TTC549 (cell line): ENCODE results near the gene MESP2.

Source experiments
- FAIRE-seq: peaks from 2 replicates; lab custom pipeline; 2012; peaks lifted over from hg19 to GRCh38; lab: Jason Lieb, UNC

The MESP2 gene

DNA sequence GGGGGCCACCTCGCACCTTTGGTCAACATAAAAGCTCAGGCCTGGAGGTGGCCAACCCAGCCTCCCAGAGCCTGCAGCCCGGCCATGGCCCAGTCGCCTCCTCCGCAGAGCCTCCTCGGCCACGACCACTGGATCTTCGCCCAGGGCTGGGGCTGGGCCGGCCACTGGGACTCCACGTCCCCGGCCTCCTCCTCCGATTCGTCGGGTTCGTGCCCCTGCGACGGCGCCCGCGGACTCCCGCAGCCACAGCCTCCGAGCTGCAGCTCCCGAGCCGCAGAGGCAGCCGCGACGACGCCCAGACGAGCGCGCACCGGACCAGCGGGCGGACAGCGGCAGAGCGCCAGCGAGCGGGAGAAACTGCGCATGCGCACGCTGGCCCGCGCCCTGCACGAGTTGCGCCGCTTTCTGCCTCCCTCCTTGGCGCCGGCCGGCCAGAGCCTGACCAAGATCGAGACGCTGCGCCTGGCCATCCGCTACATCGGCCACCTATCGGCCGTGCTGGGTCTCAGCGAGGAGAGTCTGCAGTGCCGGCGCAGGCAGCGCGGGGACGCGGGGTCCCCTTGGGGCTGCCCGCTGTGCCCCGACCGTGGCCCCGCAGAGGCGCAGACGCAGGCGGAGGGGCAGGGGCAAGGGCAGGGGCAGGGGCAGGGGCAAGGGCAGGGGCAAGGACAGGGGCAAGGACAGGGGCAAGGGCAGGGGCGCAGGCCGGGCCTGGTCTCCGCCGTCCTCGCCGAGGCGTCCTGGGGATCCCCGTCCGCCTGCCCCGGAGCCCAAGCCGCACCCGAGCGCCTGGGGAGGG, at the start of gene MESP2:
MESP2 (plus strand) TSS at position 59 of the 799 bp plus-strand sequence; CDS start at position 85, 26 bp downstream.
- no peak for FAIRE-seq

GRCh38 chr15:89728254-89728653, 47.9 kb upstream of the MESP2 start:
- FAIRE-seq = no peak

DNA sequence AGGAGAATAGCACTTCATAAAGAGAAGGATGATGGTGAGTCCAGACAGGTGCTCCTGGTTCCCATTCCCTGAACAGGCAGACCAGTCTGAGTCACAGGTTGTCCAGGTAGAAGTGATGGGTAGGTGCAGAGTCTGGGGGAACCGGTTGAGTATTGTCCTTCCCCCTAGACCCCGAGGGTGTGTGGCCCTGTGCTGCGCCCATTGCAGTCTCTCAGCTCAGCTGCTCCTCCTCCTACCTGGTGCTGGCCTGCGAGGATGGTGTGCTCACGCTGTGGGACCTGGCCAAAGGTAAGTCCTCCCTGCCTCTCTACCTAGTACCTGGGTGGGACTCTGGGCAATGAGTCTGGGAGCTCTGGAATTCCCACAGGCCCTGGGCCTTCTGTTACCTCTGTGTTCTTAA, 44.9 kb upstream of the MESP2 start:
- FAIRE-seq = no peak

DNA sequence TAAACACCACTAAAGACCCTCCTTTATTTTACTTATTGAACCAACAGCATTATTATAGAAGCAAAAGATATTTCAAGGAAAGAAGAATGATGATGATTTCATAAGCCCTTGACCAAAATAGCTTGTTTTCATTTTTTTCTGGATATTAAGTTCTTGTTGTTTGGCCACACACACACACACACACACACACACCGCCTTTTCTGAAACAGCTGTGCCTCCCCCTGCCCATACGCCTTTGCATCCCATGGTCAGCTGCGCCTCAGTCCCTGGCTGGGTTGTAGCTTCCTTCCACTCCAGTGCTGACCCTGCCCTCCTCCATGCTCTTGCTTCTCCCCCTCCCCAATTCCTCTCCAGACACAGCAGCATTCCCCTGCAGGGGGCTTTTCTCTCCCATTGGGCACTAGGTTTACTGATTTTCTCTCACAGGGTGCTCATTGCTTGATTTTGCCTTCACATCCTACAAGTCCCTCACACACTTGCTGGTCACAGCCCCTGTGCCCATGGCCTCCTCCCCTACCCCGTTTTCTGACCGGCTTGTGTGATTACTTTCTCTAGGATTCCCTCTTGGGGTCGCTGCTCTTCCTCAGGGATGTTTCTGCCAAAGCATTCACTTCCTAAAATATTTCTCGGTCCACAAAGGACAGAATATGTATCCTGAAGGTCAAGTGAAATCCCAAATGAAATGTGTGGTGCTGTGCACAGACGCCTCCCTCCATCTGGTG, 43.5 kb upstream of the MESP2 start:
- FAIRE-seq = no peak

- no peak for FAIRE-seq
These were observed 40.4 kb upstream of the MESP2 start for GRCh38 chr15:89735773-89736172.

DNA sequence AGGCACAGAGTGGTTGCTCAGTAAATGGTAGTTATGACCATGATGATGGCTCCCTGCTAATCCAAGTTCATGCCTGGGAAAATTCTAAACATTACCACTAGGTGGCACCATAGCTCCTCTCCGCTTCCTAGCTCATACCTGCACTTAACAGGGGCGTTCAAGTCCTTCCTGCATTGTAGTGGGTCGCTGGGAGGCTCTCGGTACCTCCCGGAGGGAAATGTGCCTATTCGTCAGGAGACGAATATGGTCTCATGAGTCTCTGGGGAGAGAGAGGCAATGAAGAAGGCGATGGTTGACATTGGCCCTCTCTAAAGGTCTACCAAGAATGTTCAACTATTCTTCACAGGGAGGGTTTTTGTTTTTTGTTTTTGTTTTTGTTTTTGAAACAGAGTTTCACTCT, 36.0 kb upstream of the MESP2 start:
- FAIRE-seq = peak; percentile 9

DNA sequence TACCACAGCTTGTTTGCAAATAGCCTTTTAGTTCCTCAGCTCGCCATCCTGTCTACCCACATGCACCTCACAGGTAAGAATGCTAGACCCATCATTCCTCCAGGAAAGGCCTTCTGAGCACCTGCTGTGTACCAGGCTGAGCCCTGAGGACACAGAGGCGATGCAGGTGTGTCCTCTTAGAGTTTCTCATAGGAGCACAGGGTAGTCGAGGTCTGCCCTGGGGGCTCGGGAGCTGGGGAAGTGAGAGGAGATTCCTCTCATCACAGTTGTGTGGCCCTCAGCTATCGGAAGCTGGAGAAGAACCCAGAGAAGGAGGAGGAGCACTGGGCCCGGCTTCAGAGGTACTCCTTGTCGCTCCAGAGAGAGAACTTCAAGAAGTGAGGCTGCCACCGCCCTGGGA, 33.1 kb upstream of the MESP2 start:
- no peak for FAIRE-seq

GRCh38 chr15:89743594-89743993, 32.5 kb upstream of the MESP2 start:
- no peak for FAIRE-seq

DNA sequence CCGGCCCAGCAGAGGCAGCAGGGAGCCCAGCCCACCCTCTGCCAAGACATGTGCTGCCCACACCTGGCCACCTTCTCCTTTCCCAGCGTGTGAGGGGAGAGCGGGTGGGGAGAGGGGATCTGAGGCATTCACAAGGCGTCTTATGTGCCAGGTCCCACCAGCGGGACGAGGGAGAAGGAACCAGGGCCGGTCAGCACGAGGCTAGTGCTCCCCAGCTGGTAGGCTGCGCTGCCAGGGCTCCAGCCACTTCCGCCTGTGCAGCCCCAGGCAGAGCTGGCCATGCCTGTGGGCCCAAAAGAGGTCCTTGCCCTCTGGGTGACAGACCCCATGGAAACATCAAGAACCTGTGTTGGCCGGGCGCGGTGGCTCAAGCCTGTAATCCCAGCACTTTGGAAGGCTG, 31.0 kb upstream of the MESP2 start:
- no peak for FAIRE-seq

DNA sequence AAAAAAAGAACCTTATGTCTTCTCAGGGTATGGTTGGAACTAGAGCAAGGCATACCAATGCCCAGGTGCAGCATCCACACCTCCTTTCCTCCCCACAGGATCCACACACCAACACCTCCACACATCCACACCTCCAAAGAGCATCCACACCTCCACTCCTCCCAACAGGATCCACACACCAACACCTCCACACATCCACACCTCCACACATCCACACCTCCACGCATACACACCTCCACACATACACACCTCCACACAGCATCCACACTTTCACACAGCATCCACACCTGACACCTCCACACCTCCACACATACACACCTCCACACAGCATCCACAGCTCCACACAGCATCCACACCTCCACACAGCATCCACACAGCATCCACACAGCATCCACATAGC, 30.4 kb upstream of the MESP2 start:
- FAIRE-seq = no peak

GRCh38 chr15:89746386-89746780, 29.7 kb upstream of the MESP2 start:
- no peak for FAIRE-seq

- FAIRE-seq = no peak
These were observed 28.1 kb upstream of the MESP2 start for GRCh38 chr15:89747708-89748682.

DNA sequence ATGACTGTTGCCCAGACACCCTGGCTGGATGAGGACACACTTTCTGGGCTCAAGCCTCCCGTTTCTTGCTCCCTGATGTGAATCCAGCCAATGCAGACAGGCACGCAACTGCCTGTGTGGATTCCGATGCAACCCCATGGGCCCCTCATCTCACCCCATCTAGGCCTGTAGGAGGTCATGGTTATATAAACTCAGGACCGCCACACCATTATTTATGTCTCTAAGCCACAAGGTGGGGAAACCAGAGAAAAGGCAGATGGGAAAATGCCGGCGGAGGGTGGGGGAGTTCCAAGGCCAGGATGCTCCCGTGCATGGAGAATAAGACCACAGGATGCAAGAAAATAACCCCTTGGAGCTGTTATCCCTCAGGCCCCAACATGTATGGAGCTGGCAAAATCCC, 27.1 kb upstream of the MESP2 start:
- FAIRE-seq = no peak

DNA sequence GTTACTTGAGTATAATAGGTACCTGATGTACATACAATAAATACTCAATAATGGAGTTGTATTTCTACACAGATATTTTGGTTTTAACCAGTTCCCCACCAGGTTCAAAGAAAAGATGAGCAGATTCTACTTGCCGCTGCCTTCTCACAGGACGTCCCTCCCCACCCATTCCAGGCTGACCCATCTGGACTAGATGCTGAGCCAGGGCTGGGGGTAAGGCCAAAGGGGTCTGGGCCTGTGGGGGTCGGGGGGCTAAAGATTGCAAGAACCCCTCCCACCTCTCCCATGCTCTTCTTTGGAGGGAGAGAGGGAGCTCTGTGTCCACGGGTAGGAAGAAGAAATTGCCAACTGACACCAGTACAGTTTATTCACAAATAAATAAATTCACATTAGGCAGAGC, 26.6 kb upstream of the MESP2 start:
- FAIRE-seq = no peak

GRCh38 chr15:89749951-89750559, 26.1 kb upstream of the MESP2 start:
- no peak for FAIRE-seq

- FAIRE-seq = no peak
These were observed 25.3 kb upstream of the MESP2 start, which contains the start of gene MESP1 for GRCh38 chr15:89750560-89751542. TSS of gene MESP1 (minus strand) at chr15:89751249. CDS start at chr15:89751231, 18 bp downstream.

- FAIRE-seq = no peak
These were observed 24.4 kb upstream of the MESP2 start for GRCh38 chr15:89751748-89752147.

DNA sequence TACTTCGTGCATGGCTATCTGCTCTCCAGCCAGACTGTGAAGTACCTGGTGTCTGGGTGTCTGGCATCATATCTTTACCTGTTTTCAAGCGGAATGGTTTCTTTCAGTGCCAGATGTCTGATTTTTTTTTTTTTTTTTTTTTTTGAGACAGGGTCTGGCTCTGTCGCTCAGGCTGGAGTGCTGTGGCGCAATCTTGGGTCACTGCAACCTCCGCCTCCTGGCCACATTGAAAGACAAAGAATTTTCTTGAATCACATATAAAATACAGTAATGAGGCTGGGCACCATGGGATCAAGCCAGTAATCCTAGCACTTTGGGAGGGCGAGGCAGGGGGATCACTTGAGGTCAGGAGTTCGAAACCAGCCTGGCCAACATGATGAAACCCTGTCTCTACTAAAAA, 22.3 kb upstream of the MESP2 start:
- no peak for FAIRE-seq

DNA sequence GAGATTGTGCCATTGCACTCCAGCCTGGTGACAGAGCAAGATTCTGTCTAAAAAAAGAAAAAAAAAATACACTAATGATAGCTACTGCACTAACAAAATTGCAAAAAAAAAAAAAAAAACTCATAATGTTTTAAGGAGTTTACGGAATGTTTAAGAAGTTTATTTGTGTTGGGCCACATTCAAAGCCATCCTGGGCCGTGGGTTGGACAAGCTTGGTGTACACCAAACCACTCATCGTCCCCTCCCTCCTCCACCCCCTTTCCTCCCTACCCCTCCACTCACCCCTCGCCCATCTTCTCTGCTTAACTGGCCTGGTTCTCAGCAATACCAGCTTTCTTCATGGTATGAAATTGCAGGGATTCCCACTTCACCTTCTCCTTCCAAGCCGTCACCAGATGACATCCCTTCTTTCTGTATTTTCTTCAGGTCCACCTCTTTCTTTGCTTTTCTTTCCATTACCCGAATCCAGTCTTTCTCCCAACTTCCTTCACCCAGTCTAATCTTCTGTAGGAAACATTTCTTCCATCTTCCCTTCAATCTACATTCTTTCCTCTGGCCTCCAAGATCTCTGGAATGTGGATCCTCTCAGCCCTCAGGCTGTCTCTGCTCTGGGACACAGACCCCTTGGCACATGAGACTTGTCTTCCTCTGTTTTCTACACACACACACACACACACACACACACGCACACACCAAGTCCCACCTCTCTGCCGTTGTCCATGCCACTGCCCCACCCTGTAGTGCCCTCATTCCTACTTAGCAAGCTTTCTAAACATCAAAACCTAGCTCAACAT, 21.6 kb upstream of the MESP2 start:
- no peak for FAIRE-seq

DNA sequence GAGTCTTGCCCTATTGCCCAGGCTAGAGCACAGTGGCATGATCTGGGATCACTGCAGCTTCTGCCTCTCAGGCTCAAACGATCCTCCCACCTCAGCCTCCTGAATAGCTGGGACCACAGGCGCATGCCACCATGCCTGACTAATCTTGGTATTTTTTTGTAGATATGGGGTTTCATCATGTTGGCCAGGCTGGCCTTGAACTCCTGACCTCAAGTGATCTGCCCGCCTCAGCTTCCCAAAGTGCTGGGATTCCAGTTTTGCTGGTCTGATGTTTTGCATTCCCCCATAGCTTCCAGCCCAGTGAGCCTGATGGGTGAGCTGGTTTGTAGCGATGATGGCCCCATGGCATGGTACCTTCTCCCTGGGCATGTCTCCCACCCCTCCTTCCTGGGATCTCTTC, 20.4 kb upstream of the MESP2 start:
- no peak for FAIRE-seq
